Esophagus muscularis mucosa (tissue), 4 donors: Measurements from ENCODE around the gene MTAP. TPM values are rescaled to one million over a fixed set of nuclear protein-coding genes. Genes with fewer than 3 reads are reported as not detected.

Experiments
- DNase-seq: peaks from one replicate; pipeline ENCODE4 v3.0.0-alpha.2; 2017; ENCODE audit errors: extremely low spot score
- H3K27ac ChIP-seq, 4 donors: fragments of 200-600 bp; sonication (generic); replicated peaks in 1 of 4; 1 replicate in 3 of 4; 2 replicates in 1 of 4; pipeline ENCODE4 v1.5.1; 2016 to 2019; ENCODE audit warnings: mild to moderate bottlenecking in 1 of 4
- H3K27me3 ChIP-seq, 4 donors: fragments of 200-600 bp; sonication (generic); one replicate each; pipeline versions ENCODE4 v1.5.1 to v1.6.0; 2016 to 2019
- H3K36me3 ChIP-seq, 4 donors: fragments of 200-600 bp; sonication (generic); one replicate each; pipeline ENCODE4 v1.5.1; 2016 to 2019
- H3K4me1 ChIP-seq, 4 donors: fragments of 200-600 bp; sonication (generic); one replicate each; pipeline ENCODE4 v1.5.1; 2016 to 2019
- H3K4me3 ChIP-seq, 4 donors: fragments of 200-600 bp; sonication (generic); 1 replicate in 2 of 4; 2 replicates in 2 of 4; pipeline ENCODE4 v1.5.1; 2016 to 2019; ENCODE audit warnings: mild to moderate bottlenecking in 4 of 4, moderate library complexity in 1 of 4
- H3K9me3 ChIP-seq, 4 donors: fragments of 200-600 bp; sonication (generic); 1 replicate in 3 of 4; 2 replicates in 1 of 4; pipeline ENCODE4 v1.5.1; 2016 to 2019
- CTCF ChIP-seq, 3 experiments: fragments of 200-600 bp in 2 of 3; fragments of 450-650 bp in 1 of 3; sonication (generic) in 2 of 3; IDR thresholded peaks; one replicate each; pipeline ENCODE4 v1.5.1; 2017 to 2019; ENCODE audit warnings: antibody characterized with exemption in 3 of 3, mild to moderate bottlenecking in 2 of 3, moderate library complexity in 1 of 3
- EP300 ChIP-seq: sonication (generic); formaldehyde crosslinking; IDR thresholded peaks from one replicate; pipeline ENCODE4 v1.6.1; 2017; ENCODE audit warnings: antibody characterized with exemption
- POLR2A ChIP-seq: fragments of 450-650 bp; IDR thresholded peaks from one replicate; pipeline ENCODE4 v1.6.1; 2017; ENCODE audit warnings: antibody characterized with exemption, moderate library complexity, mild to moderate bottlenecking, low read depth
- POLR2AphosphoS5 ChIP-seq, 2 donors: sonication (generic); formaldehyde crosslinking; IDR thresholded peaks; one replicate each; pipeline ENCODE4 v1.6.1; 2017; ENCODE audit warnings: antibody characterized with exemption in 2 of 2
- WGBS: methylation state at CpG from one replicate; pipeline ENCODE4 v1.1.5; 2018; 5-methylcytosine and 5-hydroxymethylcytosine counted together
- intact Hi-C: fragments of 100-400 bp; cut with DNase I; formaldehyde crosslinking; loops from one replicate; pipeline ENCODE4 v1.15.1; 2023
- total RNA-seq, 4 donors: library from RNA; depleted of rRNA; stranded (reverse); fragments of >200 nt; gene quantifications; one replicate each; pipeline versions ENCODE4 v1.1.0 to v1.2.1, GENCODE V29; 2016

MTAP gene
- total RNA-seq, 4 donors from 2014 or later = 18.1 to 26.0 (median 22.1) TPM

GRCh38 chr9:21875893-21876292 is 73.5 kb downstream of the MTAP start:
- H3K9me3 ChIP-seq = peaks cover 0 to 7% (median 2%) of the 10 kb centered on the region in 4 donors
- no peaks in the 10 kb centered on the region for H3K27me3 ChIP-seq
- no peak for TF ChIP-seq POLR2AphosphoS5 (IDR thresholded peaks at IDR 0.05)
- no peak for TF ChIP-seq EP300
- no peak for TF ChIP-seq CTCF (IDR thresholded peaks at IDR 0.05)
- TF ChIP-seq POLR2A = no peak
- 97% methylated on average over 4 of the region's 4 CpGs for WGBS
- no peak overlapping the region for H3K27ac ChIP-seq
- H3K36me3 ChIP-seq = peaks cover 0 to 22% (median 3%) of the 10 kb centered on the region in 4 donors
- no peak overlapping the region for H3K4me3 ChIP-seq
- H3K4me1 ChIP-seq = no peaks in the 10 kb centered on the region
- DNase-seq = no peak
- intact Hi-C loops = no loop called here

DNA sequence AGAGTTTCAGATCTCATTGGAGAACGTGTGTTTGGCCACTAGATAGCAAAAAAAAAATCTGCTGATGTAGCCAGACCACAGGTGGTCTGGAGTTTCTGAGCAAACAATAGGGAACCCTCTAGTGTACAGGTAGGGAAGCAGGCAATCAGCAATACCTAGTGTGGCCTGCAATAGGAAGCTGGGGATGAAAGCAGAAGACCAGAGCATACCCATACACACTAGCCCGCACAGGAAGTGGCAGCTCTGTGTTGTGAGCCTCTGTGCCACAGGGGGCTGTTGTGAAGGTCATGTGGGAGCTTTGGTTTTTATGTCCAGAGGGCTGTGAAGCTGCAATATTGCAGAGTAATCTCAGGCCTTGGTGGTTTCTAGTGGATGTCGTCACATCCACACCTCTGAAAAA is 81.2 kb downstream of the MTAP start:
- WGBS = 85% methylated on average over 3 of the region's 3 CpGs
- H3K9me3 ChIP-seq = peaks cover 4 to 20% (median 6%) of the 10 kb centered on the region in 4 donors
- DNase-seq = no peak
- intact Hi-C loops = no loop called here
- H3K27ac ChIP-seq = no peak overlapping the region
- no peaks in the 10 kb centered on the region for H3K27me3 ChIP-seq
- TF ChIP-seq POLR2A = no peak
- no peak for TF ChIP-seq EP300
- TF ChIP-seq CTCF (IDR thresholded peaks at IDR 0.05) = no peak
- TF ChIP-seq POLR2AphosphoS5 (IDR thresholded peaks at IDR 0.05) = no peak
- peaks cover 0 to 18% (median 3%) of the 10 kb centered on the region in 4 donors for H3K36me3 ChIP-seq
- no peak overlapping the region for H3K4me3 ChIP-seq
- H3K4me1 ChIP-seq = no peaks in the 10 kb centered on the region

GRCh38 chr9:21889673-21890072 is 87.2 kb downstream of the MTAP start:
- Histone ChIP-seq H3K36me3 (peaks cover 0 to 21% (median 6%) of the 10 kb centered on the region in 4 donors), H3K4me3 (no peak overlapping the region), H3K9me3 (peaks cover 0 to 13% (median 5%) of the 10 kb centered on the region in 4 donors), H3K27me3 (no peaks in the 10 kb centered on the region), H3K27ac (no peak overlapping the region), H3K4me1 (no peaks in the 10 kb centered on the region)
- TF ChIP-seq POLR2AphosphoS5 (IDR thresholded peaks at IDR 0.05) = no peak
- TF ChIP-seq POLR2A = no peak
- TF ChIP-seq CTCF (IDR thresholded peaks at IDR 0.05) = no peak
- TF ChIP-seq EP300 = no peak
- 83% methylated on average over 1 of the region's 1 CpG for WGBS
- intact Hi-C loops = no loop called here
- DNase-seq = no peak

- intact Hi-C loops = no loop called here
- TF ChIP-seq POLR2A (no peak), POLR2AphosphoS5 (IDR thresholded peaks at IDR 0.05) (no peak), CTCF (IDR thresholded peaks at IDR 0.05) (no peak), EP300 (no peak)
- Histone ChIP-seq H3K4me1 (no peaks in the 10 kb centered on the region), H3K36me3 (peaks cover 0 to 19% (median 6%) of the 10 kb centered on the region in 4 donors), H3K27ac (no peak overlapping the region), H3K9me3 (peaks cover 0 to 13% (median 6%) of the 10 kb centered on the region in 4 donors), H3K4me3 (no peak overlapping the region), H3K27me3 (no peaks in the 10 kb centered on the region)
- no peak for DNase-seq
- WGBS = 98% methylated on average over 5 of the region's 5 CpGs
Measured at GRCh38 chr9:21890696-21891095, 88.3 kb downstream of the MTAP start.

- WGBS = 90% methylated on average over 1 of the region's 1 CpG
- TF ChIP-seq CTCF (IDR thresholded peaks at IDR 0.05) (no peak), POLR2AphosphoS5 (IDR thresholded peaks at IDR 0.05) (no peak), POLR2A (no peak), EP300 (no peak)
- Histone ChIP-seq H3K27me3 (no peaks in the 10 kb centered on the region), H3K4me3 (no peak overlapping the region), H3K36me3 (no peaks in the 10 kb centered on the region), H3K27ac (no peak overlapping the region), H3K9me3 (peaks cover 0 to 80% (median 42%) of the 10 kb centered on the region in 4 donors), H3K4me1 (no peaks in the 10 kb centered on the region)
- DNase-seq = no peak
- intact Hi-C loops = no loop called here
Measured at GRCh38 chr9:21901546-21901945, 99.1 kb downstream of the MTAP start.
